ENCODE results near the gene DLG2.

Gene DLG2

GRCh38 chr11:83722392-83723119 is 1904.6 kb downstream of the DLG2 start:
- DNase-seq (ENCODE audit: low read depth) = no peak

GRCh38 chr11:83721263-83721662 is 1905.9 kb downstream of the DLG2 start:
- no peak for DNase-seq (ENCODE audit: low read depth)

- DNase-seq (ENCODE audit: low read depth) = no peak
These were observed 1906.5 kb downstream of the DLG2 start for GRCh38 chr11:83720675-83721074.

- no peak for DNase-seq (ENCODE audit: low read depth)
These were observed 1909.6 kb downstream of the DLG2 start for GRCh38 chr11:83717537-83717936.

- DNase-seq (ENCODE audit: low read depth) = no peak
These were observed 1911.1 kb downstream of the DLG2 start for GRCh38 chr11:83715927-83716535.

- DNase-seq (ENCODE audit: low read depth) = no peak
These were observed 1913.4 kb downstream of the DLG2 start for GRCh38 chr11:83713708-83714107.

- DNase-seq (ENCODE audit: low read depth) = no peak
These were observed 1916.0 kb downstream of the DLG2 start for GRCh38 chr11:83711106-83711527.

GRCh38 chr11:83709434-83709833 is 1917.7 kb downstream of the DLG2 start:
- no peak for DNase-seq (ENCODE audit: low read depth)

GRCh38 chr11:83706566-83706965 is 1920.6 kb downstream of the DLG2 start:
- no peak for DNase-seq (ENCODE audit: low read depth)

- no peak for DNase-seq (ENCODE audit: low read depth)
These were observed 1924.3 kb downstream of the DLG2 start for GRCh38 chr11:83702796-83703195.

- DNase-seq (ENCODE audit: low read depth) = no peak
These were observed 1929.6 kb downstream of the DLG2 start for GRCh38 chr11:83697518-83697917.

GRCh38 chr11:83695046-83695445 is 1932.1 kb downstream of the DLG2 start:
- no peak for DNase-seq (ENCODE audit: low read depth)

- no peak for DNase-seq (ENCODE audit: low read depth)
These were observed 1932.8 kb downstream of the DLG2 start for GRCh38 chr11:83694191-83694910.

GRCh38 chr11:83693306-83693992 is 1933.7 kb downstream of the DLG2 start:
- DNase-seq (ENCODE audit: low read depth) = no peak

- DNase-seq (ENCODE audit: low read depth) = no peak
These were observed 1934.5 kb downstream of the DLG2 start for GRCh38 chr11:83692675-83693074.

- no peak for DNase-seq (ENCODE audit: low read depth)
These were observed 1935.6 kb downstream of the DLG2 start for GRCh38 chr11:83691451-83691950.

GRCh38 chr11:83689144-83689780 is 1937.9 kb downstream of the DLG2 start:
- DNase-seq (ENCODE audit: low read depth) = no peak

GRCh38 chr11:83687787-83688186 is 1939.4 kb downstream of the DLG2 start:
- no peak for DNase-seq (ENCODE audit: low read depth)

GRCh38 chr11:83685730-83686129 is 1941.4 kb downstream of the DLG2 start:
- DNase-seq (ENCODE audit: low read depth) = no peak

- no peak for DNase-seq (ENCODE audit: low read depth)
These were observed 1943.1 kb downstream of the DLG2 start for GRCh38 chr11:83684071-83684470.

- DNase-seq (ENCODE audit: low read depth) = no peak
These were observed 1944.6 kb downstream of the DLG2 start for GRCh38 chr11:83682611-83682973.

All from T follicular helper cell (primary cell).